ENCODE results near the gene EN1.

Gene EN1

DNA sequence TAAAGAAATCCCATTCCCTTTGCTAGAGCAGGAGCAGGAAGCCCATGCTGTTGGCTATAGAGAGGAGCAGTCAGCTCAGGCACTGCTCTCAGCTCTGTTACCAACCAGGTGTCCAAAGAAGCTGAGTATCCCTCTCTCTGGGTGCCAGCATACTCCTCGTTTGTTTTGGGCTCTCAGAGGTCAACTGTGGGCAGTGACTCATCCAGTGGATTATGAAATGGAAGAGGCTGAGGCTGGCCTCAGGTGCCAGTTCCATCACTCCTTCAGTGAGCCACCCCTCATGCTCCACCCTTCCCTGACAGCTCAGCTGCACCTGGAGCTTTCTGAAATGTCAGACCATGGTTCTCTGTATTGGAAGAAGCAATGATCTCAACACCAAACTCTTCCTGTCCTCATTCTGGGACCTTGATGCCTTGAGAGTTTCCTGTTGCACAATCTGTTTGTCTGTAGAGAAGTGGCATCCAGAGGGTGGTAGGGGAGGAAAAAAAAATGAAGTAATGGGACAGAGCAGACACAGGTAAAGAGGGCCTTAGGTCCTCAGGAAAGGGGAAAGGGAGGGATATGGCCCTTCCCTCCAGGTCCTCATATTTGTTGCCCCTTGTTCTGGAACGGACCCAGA is 31.2 kb upstream of the EN1 start:
- H3K4me3 ChIP-seq (ENCODE audit: low read depth, low read length) = no peak overlapping the region
- TF ChIP-seq, protein P1, sequence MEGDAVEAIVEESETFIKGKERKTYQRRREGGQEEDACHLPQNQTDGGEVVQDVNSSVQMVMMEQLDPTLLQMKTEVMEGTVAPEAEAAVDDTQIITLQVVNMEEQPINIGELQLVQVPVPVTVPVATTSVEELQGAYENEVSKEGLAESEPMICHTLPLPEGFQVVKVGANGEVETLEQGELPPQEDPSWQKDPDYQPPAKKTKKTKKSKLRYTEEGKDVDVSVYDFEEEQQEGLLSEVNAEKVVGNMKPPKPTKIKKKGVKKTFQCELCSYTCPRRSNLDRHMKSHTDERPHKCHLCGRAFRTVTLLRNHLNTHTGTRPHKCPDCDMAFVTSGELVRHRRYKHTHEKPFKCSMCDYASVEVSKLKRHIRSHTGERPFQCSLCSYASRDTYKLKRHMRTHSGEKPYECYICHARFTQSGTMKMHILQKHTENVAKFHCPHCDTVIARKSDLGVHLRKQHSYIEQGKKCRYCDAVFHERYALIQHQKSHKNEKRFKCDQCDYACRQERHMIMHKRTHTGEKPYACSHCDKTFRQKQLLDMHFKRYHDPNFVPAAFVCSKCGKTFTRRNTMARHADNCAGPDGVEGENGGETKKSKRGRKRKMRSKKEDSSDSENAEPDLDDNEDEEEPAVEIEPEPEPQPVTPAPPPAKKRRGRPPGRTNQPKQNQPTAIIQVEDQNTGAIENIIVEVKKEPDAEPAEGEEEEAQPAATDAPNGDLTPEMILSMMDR (IDR thresholded peaks at IDR 0.05; ENCODE audit: low read depth, low read length) = no peak

DNA sequence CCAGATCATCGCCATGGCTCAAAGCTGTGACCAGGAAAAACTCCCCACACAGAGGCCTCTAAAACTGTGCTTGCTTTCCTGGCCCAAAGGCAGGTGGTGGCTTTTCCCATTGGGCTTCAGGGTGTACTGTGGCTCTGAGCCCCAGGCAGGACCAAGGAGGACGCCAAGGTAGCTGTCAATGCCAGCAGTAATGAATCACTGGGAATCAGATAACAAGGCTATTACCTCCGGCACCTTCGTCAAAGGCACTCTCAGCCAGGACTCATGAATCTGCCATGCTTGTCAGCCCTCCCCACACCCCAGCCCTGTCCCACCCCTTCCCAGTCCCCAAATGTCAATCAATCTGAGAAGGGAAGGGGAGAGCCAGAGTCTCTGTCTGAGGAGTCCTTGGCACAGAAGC is 27.9 kb upstream of the EN1 start:
- no peak overlapping the region for H3K4me3 ChIP-seq (ENCODE audit: low read depth, low read length)
- TF ChIP-seq, protein P1 (IDR thresholded peaks at IDR 0.05; ENCODE audit: low read depth, low read length) = no peak

- TF ChIP-seq, protein P1 (IDR thresholded peaks at IDR 0.05; ENCODE audit: low read depth, low read length) = no peak
- H3K4me3 ChIP-seq (ENCODE audit: low read depth, low read length) = no peak overlapping the region
These were observed 26.9 kb upstream of the EN1 start for GRCh38 chr2:118874324-118874723.

DNA sequence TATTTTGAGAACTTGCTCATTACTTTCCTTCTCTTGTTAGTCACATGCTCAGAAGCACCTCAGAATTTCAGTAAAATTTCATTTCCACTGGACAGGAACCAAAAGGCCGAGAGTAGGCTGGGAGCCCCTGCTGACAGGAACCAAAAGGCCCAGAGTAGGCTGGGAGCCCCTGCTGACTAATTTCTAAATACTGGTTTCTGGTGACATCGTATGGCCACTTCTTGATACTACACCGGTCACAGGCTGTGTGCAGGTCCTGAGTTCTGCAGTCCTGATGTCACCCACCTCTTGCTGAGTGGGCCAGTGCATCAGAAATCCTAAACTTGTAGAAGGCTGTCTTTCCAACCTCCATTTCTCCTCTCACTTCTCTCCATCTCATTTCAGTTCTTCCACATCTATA is 17.7 kb upstream of the EN1 start:
- TF ChIP-seq, protein P1 (IDR thresholded peaks at IDR 0.05; ENCODE audit: low read depth, low read length) = peak; percentile 42
- H3K4me3 ChIP-seq (ENCODE audit: low read depth, low read length) = no peak overlapping the region

- H3K4me3 ChIP-seq (ENCODE audit: low read depth, low read length) = no peak overlapping the region
- TF ChIP-seq, protein P1 (IDR thresholded peaks at IDR 0.05; ENCODE audit: low read depth, low read length) = no peak
These were observed 16.8 kb upstream of the EN1 start for GRCh38 chr2:118864207-118864606.

DNA sequence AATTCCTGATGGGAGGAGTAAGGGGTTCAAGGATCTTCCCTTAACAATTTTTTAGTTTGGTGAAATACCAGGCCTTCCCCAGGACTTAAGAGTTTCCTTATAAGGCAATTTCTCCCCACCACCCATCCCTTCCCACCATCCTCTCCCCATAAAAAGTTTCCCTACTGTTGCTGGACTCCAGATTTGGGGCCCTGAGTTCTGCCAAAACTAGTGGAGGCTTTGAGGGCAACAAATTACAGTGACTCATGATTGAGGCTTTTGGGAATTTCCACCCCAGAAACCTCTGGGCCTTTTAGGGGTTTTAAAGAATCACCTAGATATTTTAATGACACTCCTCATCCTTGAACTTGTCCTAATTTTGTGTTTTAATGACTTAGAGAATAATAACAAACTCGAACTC is 14.3 kb upstream of the EN1 start:
- H3K4me3 ChIP-seq (ENCODE audit: low read depth, low read length) = no peak overlapping the region
- TF ChIP-seq, protein P1 (IDR thresholded peaks at IDR 0.05; ENCODE audit: low read depth, low read length) = no peak

- TF ChIP-seq, protein P1 (IDR thresholded peaks at IDR 0.05; ENCODE audit: low read depth, low read length) = no peak
These were observed 13.8 kb upstream of the EN1 start for GRCh38 chr2:118861242-118861641.

More at GRCh38 chr2:118861242-118861641, 13.8 kb upstream of the EN1 start:
- no peak overlapping the region for H3K4me3 ChIP-seq (ENCODE audit: low read depth, low read length)

Data from WI38 (cell line).